SH-SY5Y (cell line): ENCODE data around the gene RARG.

Experiments used
- GATA2 ChIP-seq: IDR thresholded peaks from 2 replicates; pipeline ENCODE4 v1.6.1; 2011; ENCODE audit warnings: mild to moderate bottlenecking, low read depth, low read length
- GATA3 ChIP-seq: IDR thresholded peaks from 2 replicates; pipeline ENCODE4 v1.6.1; 2011; ENCODE audit warnings: low read depth, mild to moderate bottlenecking, low read length, moderate library complexity

DNA sequence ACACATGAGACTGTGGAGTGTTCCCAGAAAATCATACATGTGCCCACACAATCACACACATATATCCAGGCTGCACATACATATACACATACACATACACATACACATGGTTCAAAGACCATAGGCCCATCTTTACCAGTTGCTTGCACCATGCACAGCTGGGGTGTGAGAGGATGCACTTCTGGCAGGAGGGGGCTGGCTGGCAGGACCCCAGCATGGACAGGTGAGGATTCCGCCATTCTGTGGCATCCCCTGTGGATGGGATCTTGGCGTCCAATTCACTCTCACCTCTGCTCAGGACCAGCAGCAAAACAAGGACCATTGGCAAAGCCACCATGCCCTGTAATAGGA, 31.9 kb downstream of the RARG start:
- TF ChIP-seq GATA2, result no peak
- no peak for TF ChIP-seq GATA3
